ENCODE data around the gene POU2F2. TPM values are rescaled to one million over a fixed set of nuclear protein-coding genes. Genes with fewer than 3 reads are reported as not detected.
A peak's percentile ranks its signal among the peaks of the same experiment; 100 is the strongest.

The POU2F2 gene
- total and polyA plus RNA-seq, 10 of the 15 experiments (the other 5 are each of a cell fraction or from before 2014, with no cell fraction given), result 4.4 to 62.4 (median 37.9) TPM

- TF ChIP-seq ZZZ3 (IDR thresholded peaks at IDR 0.05; ENCODE audit: control insufficient read depth, insufficient read length, low read depth) (no peak), BMI1 (IDR thresholded peaks at IDR 0.05; ENCODE audit: borderline replicate concordance) (peak; percentile 70; the same call in 1 of the 2 replicates), PKNOX1 (IDR thresholded peaks at IDR 0.05) (peak; percentile 95), SREBF1 (IDR thresholded peaks at IDR 0.05; ENCODE audit: low read length) (no peak; the same call in 1 of the 2 replicates), ZNF384 (IDR thresholded peaks at IDR 0.05; ENCODE audit: borderline replicate concordance, low read depth, low read length) (no peak), CHD2 (IDR thresholded peaks at IDR 0.05; ENCODE audit: borderline replicate concordance, low read depth, low read length) (peak; percentile 91), ZNF274 (IDR thresholded peaks at IDR 0.05; ENCODE audit: insufficient read depth, insufficient read length) (no peak), SPI1 (IDR thresholded peaks at IDR 0.05; ENCODE audit: borderline replicate concordance, insufficient read depth, low read depth, low read length) (peak; percentile 97), KAT2A (conservative IDR thresholded peaks at IDR 0.05; ENCODE audit: control insufficient read depth, low read depth, low read length) (no peak), ZBED1 (IDR thresholded peaks at IDR 0.05; ENCODE audit: borderline replicate concordance) (no peak), FOXK2 (IDR thresholded peaks at IDR 0.05) (no peak; the same call in 1 of the 2 replicates), MYB (IDR thresholded peaks at IDR 0.05; ENCODE audit: borderline replicate concordance, low read depth, low read length) (no peak), MYC (IDR thresholded peaks at IDR 0.05; ENCODE audit: insufficient read depth, insufficient read length, insufficient replicate concordance, low read length, severe bottlenecking) (no peak), IKZF1 (conservative IDR thresholded peaks at IDR 0.05) (peak; percentile 95), BCL3 (IDR thresholded peaks at IDR 0.05; ENCODE audit: borderline replicate concordance, insufficient read depth, low read depth, low read length, poor library complexity, severe bottlenecking) (peak; percentile 78), EED (IDR thresholded peaks at IDR 0.05; ENCODE audit: low read depth) (peak; percentile 86), CHD4 (IDR thresholded peaks at IDR 0.05) (no peak), BACH1 (IDR thresholded peaks at IDR 0.05; ENCODE audit: borderline replicate concordance) (peak; percentile 67; the same call in 1 of the 2 replicates), NBN (IDR thresholded peaks at IDR 0.05) (peak; percentile 97), PML (IDR thresholded peaks at IDR 0.05; ENCODE audit: low read length) (peak; percentile 51; the same call in 1 of the 2 replicates), ZNF24 (IDR thresholded peaks at IDR 0.05) (peak; percentile 56), MXI1 (IDR thresholded peaks at IDR 0.05; ENCODE audit: low read depth, low read length) (peak; percentile 40; the same call in 1 of the 2 replicates), ELK1 (IDR thresholded peaks at IDR 0.05; ENCODE audit: low read depth, low read length) (peak; percentile 58; the same call in 1 of the 2 replicates), ZNF207 (IDR thresholded peaks at IDR 0.05; ENCODE audit: borderline replicate concordance) (no peak), PAX5 (IDR thresholded peaks at IDR 0.05; ENCODE audit: borderline replicate concordance, low read depth, low read length) (peak; percentile 78), TARDBP (IDR thresholded peaks at IDR 0.05; ENCODE audit: borderline replicate concordance) (peak; percentile 81; the same call in 1 of the 2 replicates), BRCA1 (IDR thresholded peaks at IDR 0.05; ENCODE audit: low read depth, low read length) (no peak)
- TF ChIP-seq, protein P1, sequence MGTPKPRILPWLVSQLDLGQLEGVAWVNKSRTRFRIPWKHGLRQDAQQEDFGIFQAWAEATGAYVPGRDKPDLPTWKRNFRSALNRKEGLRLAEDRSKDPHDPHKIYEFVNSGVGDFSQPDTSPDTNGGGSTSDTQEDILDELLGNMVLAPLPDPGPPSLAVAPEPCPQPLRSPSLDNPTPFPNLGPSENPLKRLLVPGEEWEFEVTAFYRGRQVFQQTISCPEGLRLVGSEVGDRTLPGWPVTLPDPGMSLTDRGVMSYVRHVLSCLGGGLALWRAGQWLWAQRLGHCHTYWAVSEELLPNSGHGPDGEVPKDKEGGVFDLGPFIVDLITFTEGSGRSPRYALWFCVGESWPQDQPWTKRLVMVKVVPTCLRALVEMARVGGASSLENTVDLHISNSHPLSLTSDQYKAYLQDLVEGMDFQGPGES (IDR thresholded peaks at IDR 0.05), result no peak
These were observed 2.6 kb downstream of the POU2F2 start (continued) for GRCh38 chr19:42129399-42130253.

All from GM12878 (cell line).